ENCODE results near the gene FUT1. TPM values are rescaled to one million over a fixed set of nuclear protein-coding genes. Genes with fewer than 3 reads are reported as not detected.

The FUT1 gene
- total and polyA plus RNA-seq, 9 of the 15 experiments (the other 6 are each of a cell fraction or from before 2014, with no cell fraction given), result 2.3 to 18.5 (median 8.8) TPM

GRCh38 chr19:48780631-48781391 lies 28.4 kb upstream of the FUT1 start (continued):
- TF ChIP-seq ZNF395 (CRISPR knock-in tag; IDR thresholded peaks at IDR 0.05), result 0 out of 2 replicates have a peak, but pooled peaks have one; percentile 82
- TF ChIP-seq GTF2F1 (IDR thresholded peaks at IDR 0.05; ENCODE audit: low read depth, low read length), result no peak
- TF ChIP-seq CHD4 (IDR thresholded peaks at IDR 0.05; ENCODE audit: insufficient read depth, insufficient replicate concordance, low read depth, low read length, poor library complexity, severe bottlenecking), result no peak
- no peak for TF ChIP-seq HMGN3 (IDR thresholded peaks at IDR 0.05; ENCODE audit: borderline replicate concordance, extremely low read depth, insufficient read length, low read depth, low read length)
- TF ChIP-seq ATF2 (CRISPR knock-in tag; IDR thresholded peaks at IDR 0.05), result no peak
- no peak for TF ChIP-seq ZNF444 (CRISPR knock-in tag; IDR thresholded peaks at IDR 0.05)
- TF ChIP-seq DLX4 (CRISPR knock-in tag; IDR thresholded peaks at IDR 0.05), result no peak
- TF ChIP-seq CBX2 (IDR thresholded peaks at IDR 0.05; ENCODE audit: insufficient read depth, low read length, poor library complexity, severe bottlenecking), result no peak
- TF ChIP-seq KLF1 (tag; IDR thresholded peaks at IDR 0.05), result peak; percentile 73; the same call in 1 of the 2 replicates
- no peak for TF ChIP-seq SIRT6 (IDR thresholded peaks at IDR 0.05; ENCODE audit: low read depth, low read length)
- TF ChIP-seq RNF219 (CRISPR knock-in tag; IDR thresholded peaks at IDR 0.05), result no peak
- TF ChIP-seq HNRNPK (IDR thresholded peaks at IDR 0.05; ENCODE audit: low read depth, low read length, poor library complexity, severe bottlenecking), result no peak
- no peak for TF ChIP-seq BCLAF1 (IDR thresholded peaks at IDR 0.05; ENCODE audit: borderline replicate concordance in 1 of 2, control insufficient read depth in 1 of 2, low read depth in 2 of 2, low read length in 1 of 2)
- peak; percentile 81; the same call in 1 of the 2 replicates for TF ChIP-seq FOXK1 (CRISPR knock-in tag; IDR thresholded peaks at IDR 0.05; ENCODE audit: borderline replicate concordance)

Data from K562 (cell line).